ENCODE results near the gene NOC4L. TPM values are rescaled to one million over a fixed set of nuclear protein-coding genes. Genes with fewer than 3 reads are reported as not detected.

The NOC4L gene
- total RNA-seq, 2 donors from 2014 or later, result 10.9 to 18.1 TPM

DNA sequence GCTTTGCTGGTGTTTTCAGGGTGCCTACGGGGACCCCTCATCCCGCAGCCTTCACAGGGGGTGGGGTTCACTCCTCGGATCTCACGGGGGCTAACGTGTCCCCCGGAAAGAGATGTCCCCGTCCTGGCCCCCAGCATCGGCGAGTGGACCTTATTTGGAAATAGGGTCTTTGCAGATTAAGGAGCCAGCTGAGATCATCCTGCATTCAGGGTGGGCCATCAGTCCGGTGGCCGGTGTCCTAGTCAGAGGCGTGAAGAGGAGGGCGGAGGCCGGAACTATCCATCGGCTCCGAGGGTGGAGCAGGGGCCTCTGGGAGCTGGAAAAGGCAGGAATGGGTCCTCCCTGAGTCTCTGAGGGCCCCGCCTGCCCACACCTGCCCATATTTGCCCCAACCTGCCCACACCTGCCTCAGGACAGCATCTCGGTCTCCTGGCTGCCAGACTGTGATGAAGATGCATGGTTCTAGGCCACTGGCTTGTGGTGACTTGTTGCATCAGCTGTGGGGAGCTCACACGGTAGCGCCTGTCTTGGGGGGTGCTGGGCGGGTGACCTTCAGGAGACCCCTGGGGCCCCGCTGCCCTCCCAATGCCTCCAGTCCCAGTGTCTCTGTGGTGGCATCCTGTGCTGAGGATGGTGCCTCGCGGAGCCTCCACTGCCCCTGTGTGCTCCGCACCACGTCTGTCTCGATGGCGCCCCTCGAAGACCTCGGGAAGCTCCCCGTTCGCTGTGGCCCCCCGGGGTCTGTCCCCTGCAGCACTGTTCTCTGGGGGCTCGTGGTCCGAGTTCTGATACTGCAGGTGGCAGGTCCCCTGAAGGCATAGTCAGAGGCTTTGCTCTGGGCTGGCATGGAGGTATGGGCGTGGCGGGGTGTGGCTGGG is 14.7 kb downstream of the NOC4L start:
- WGBS, 2 donors, result 89 to 92% methylated on average over 17 to 37 of the region's 37 CpGs
- Histone ChIP-seq H3K4me1 (peaks cover 4% of the 10 kb centered on the region), H3K36me3 (replicated peaks in 1 of 2; ENCODE audit: insufficient read depth in 1 of 2, low read depth in 2 of 2) (peaks cover 0 to 3% of the 10 kb centered on the region in 2 donors), H3K27me3 (no peaks in the 10 kb centered on the region), H3K4me3 (no peak overlapping the region), H3K9me3 (no peaks in the 10 kb centered on the region), H3K27ac (no peak overlapping the region)
- TF ChIP-seq, protein P1, sequence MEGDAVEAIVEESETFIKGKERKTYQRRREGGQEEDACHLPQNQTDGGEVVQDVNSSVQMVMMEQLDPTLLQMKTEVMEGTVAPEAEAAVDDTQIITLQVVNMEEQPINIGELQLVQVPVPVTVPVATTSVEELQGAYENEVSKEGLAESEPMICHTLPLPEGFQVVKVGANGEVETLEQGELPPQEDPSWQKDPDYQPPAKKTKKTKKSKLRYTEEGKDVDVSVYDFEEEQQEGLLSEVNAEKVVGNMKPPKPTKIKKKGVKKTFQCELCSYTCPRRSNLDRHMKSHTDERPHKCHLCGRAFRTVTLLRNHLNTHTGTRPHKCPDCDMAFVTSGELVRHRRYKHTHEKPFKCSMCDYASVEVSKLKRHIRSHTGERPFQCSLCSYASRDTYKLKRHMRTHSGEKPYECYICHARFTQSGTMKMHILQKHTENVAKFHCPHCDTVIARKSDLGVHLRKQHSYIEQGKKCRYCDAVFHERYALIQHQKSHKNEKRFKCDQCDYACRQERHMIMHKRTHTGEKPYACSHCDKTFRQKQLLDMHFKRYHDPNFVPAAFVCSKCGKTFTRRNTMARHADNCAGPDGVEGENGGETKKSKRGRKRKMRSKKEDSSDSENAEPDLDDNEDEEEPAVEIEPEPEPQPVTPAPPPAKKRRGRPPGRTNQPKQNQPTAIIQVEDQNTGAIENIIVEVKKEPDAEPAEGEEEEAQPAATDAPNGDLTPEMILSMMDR (IDR thresholded peaks at IDR 0.05), result no peak
- TF ChIP-seq POLR2A (IDR thresholded peaks at IDR 0.05), result no peak
- intact Hi-C loops (cut with DNase I), result loop anchor here (10.0 kb wide), 1 partner anchor 456 kb away; the partner anchor contains the start of genes LRCOL1 and P2RX2
- DNase-seq (no peak), ATAC-seq (no peak)

GRCh38 chr12:132159555-132160003 is 15.3 kb downstream of the NOC4L start:
- intact Hi-C loops (cut with DNase I), result loop anchor here (10.0 kb wide), 1 partner anchor 455 kb away; the partner anchor contains the start of genes LRCOL1 and P2RX2
- Histone ChIP-seq H3K4me3 (no peak overlapping the region), H3K27ac (no peak overlapping the region), H3K9me3 (no peaks in the 10 kb centered on the region), H3K4me1 (no peaks in the 10 kb centered on the region), H3K27me3 (no peaks in the 10 kb centered on the region), H3K36me3 (replicated peaks in 1 of 2; ENCODE audit: insufficient read depth in 1 of 2, low read depth in 2 of 2) (peaks cover 0 to 3% of the 10 kb centered on the region in 2 donors)
- no peak for ATAC-seq
- 63 to 76% methylated on average over 9 to 14 of the region's 14 CpGs for WGBS, 2 donors
- TF ChIP-seq POLR2A (IDR thresholded peaks at IDR 0.05), result no peak
- TF ChIP-seq, protein P1 (IDR thresholded peaks at IDR 0.05), result no peak
- no peak for DNase-seq

GRCh38 chr12:132160016-132160415 is 15.8 kb downstream of the NOC4L start:
- no peak for ATAC-seq

GRCh38 chr12:132160601-132161035 is 16.4 kb downstream of the NOC4L start:
- Histone ChIP-seq H3K4me1 (no peaks in the 10 kb centered on the region), H3K4me3 (no peak overlapping the region), H3K9me3 (no peaks in the 10 kb centered on the region), H3K27ac (no peak overlapping the region), H3K36me3 (replicated peaks in 1 of 2; ENCODE audit: insufficient read depth in 1 of 2, low read depth in 2 of 2) (peaks cover 0 to 3% of the 10 kb centered on the region in 2 donors), H3K27me3 (no peaks in the 10 kb centered on the region)
- intact Hi-C loops (cut with DNase I), result no loop called here
- TF ChIP-seq, protein P1 (IDR thresholded peaks at IDR 0.05), result no peak
- TF ChIP-seq POLR2A (IDR thresholded peaks at IDR 0.05), result no peak
- WGBS, 2 donors, result 80 to 91% methylated on average over 1 to 15 of the region's 15 CpGs
- no peak for DNase-seq
- no peak for ATAC-seq

More at GRCh38 chr12:132160016-132160415, 15.8 kb downstream of the NOC4L start:
- intact Hi-C loops (cut with DNase I), result no loop called here
- Histone ChIP-seq H3K27me3 (no peaks in the 10 kb centered on the region), H3K4me3 (no peak overlapping the region), H3K27ac (no peak overlapping the region), H3K4me1 (no peaks in the 10 kb centered on the region), H3K36me3 (replicated peaks in 1 of 2; ENCODE audit: insufficient read depth in 1 of 2, low read depth in 2 of 2) (peaks cover 0 to 3% of the 10 kb centered on the region in 2 donors), H3K9me3 (no peaks in the 10 kb centered on the region)
- TF ChIP-seq POLR2A (IDR thresholded peaks at IDR 0.05), result no peak
- TF ChIP-seq, protein P1 (IDR thresholded peaks at IDR 0.05), result no peak
- no peak for DNase-seq
- WGBS, 2 donors, result 73 to 82% methylated on average over 13 to 16 of the region's 16 CpGs

Data from body of pancreas (tissue), 4 donors.